Superior temporal gyrus (tissue), 1 donor: ENCODE measurements around the gene NAA60.
"Not testable (repeated sequence)": the region's sequence is repeated elsewhere in the genome, so short reads cannot be mapped to it uniquely, and the experiment has no call there.

ENCODE experiments used
- DNase-seq: peaks from one replicate; pipeline ENCODE4 v3.0.0-alpha.2; 2016; ENCODE audit errors: extremely low spot score

The NAA60 gene

DNA sequence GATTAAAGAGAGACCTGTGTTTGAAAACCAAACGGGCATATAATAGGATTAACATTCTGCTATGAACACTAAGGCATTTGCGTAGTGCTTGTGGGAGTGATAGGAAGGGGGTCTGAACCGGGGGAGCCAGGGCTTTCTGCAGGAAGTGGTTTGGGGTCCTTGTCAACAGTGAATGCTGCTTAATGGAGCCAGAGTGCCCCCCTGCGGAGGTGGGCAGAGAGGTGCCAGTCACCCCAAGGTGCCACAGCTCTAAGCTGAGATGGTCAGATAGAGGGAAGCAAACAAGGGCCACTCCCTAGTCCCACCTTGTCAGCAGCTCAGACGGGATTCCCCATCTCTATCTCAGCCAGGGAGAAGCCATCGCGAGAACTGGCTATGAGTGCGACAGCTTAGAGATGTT is 17.7 kb downstream of the NAA60 start:
- DNase-seq: no peak

DNA sequence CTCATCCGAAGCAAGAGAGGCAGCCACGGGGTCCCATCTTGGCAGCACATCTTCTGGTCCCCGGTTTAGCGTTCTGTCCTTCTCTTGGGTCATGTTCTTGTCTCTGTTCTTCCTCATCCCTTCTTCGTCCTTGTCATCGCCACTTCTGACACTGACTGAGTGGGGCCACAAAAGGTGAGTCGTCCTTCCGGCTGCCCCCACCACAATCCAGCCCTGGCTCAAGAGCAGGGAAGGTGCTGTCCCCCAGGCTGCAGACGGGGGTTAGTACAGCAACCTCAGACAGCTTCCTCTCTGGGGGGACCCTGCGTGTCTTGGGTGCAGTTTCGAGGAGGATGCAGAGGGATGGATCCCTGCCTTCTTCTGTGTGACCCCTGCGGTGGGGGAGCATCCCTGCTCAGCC is 21.8 kb downstream of the NAA60 start:
- DNase-seq: no peak

GRCh38 chr16:3465911-3466584 is 22.6 kb downstream of the NAA60 start:
- DNase-seq: no peak

- no peak for DNase-seq
These were observed 23.7 kb downstream of the NAA60 start for GRCh38 chr16:3467182-3467581.

- no peak for DNase-seq
These were observed 24.4 kb downstream of the NAA60 start for GRCh38 chr16:3467921-3468320.

DNA sequence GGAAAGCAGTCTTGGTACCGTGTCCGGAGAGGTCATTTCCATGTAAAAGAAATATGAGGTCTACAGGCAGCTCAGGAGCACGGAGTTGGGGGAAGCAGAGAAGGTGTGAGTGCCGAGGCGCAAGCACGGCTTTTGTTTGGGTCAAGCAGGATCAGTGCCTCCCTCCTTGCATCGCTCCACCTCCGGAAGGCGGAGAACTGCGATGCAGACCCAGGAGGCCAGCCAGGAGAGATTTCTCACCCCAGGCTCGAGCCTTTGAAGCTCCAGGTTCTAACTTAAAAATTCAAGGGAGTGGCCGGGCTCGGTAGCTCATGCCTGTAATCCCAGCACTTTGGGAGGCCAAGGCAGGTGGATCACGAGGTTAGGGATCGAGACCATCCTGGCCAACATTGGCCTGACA is 25.0 kb downstream of the NAA60 start:
- no peak for DNase-seq

- DNase-seq: no peak
These were observed 26.3 kb downstream of the NAA60 start for GRCh38 chr16:3469736-3470135.

DNA sequence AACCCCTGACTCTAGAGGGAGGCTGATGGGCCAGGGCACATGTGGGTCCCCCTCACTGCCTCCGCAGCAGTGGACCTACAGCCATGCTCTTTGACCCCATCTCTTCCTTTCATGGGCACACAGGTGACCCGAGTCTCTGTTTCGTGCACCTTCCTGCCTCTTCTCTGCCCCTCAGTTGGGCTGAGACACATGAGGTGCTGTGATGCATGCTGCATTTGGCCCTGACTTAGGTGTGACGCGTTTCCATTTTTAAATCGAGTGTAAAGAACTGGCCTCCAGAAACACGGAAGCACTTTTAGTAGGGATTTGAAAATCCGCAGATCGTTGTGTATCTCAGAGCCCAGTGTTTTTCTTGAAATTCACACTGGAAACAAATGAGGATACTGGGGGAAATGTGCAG is 27.2 kb downstream of the NAA60 start:
- DNase-seq: no peak

GRCh38 chr16:3471518-3472176 is 28.2 kb downstream of the NAA60 start:
- DNase-seq: no peak

GRCh38 chr16:3472878-3473595 is 29.6 kb downstream of the NAA60 start:
- DNase-seq: no peak

GRCh38 chr16:3473596-3473943 is 30.1 kb downstream of the NAA60 start:
- not testable (repeated sequence) for DNase-seq

DNA sequence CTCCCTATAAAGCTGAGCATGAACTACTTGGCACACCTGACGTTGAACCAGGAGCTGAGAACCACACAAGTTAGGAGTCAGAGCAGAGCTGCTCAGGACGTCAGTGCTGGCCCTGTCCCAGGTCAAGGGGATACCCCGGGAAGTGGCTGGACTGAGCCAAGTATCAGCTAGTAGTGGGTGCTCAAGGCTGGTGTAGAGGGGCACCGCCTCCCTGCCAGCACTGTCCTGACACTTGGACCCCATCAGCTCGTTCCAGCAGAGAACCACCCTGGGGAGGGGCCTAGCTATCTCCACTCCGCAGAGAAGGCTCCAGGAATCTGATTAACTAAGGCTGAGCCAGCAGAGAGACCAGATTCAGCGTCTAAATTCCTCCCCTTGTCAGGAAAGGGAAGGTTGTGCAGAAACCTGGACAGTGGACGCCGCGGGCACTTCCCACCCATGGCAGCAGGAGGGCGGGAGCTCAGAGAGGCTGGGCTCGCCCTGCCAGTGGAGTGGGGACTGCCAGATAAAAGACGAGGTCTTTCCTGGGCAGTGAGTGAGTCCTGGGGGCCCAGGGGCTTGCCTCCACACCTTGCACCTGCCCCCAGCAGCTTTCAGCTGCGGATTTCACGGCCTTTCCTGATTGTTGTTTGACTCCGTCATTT is 30.8 kb downstream of the NAA60 start:
- DNase-seq: no peak

DNA sequence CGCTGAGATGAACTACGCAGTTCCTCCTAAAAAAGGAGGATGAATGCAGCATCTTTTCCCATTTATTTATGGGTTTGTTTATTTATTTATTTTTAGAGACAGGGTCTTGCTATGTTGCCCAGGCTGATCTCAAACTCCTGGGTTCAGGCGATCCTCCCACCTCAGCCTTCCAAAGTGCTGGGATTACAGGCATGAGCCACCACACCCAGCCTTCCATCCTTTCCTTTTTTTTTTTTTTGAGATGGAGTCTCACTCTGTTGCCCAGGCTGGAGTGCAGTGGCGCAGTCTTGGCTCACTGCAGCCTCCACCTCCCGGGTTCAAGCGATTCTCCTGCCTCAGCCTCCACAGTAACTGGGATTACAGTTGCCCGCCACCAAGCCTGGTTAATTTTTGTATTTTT is 31.4 kb downstream of the NAA60 start:
- DNase-seq: not testable (repeated sequence)

DNA sequence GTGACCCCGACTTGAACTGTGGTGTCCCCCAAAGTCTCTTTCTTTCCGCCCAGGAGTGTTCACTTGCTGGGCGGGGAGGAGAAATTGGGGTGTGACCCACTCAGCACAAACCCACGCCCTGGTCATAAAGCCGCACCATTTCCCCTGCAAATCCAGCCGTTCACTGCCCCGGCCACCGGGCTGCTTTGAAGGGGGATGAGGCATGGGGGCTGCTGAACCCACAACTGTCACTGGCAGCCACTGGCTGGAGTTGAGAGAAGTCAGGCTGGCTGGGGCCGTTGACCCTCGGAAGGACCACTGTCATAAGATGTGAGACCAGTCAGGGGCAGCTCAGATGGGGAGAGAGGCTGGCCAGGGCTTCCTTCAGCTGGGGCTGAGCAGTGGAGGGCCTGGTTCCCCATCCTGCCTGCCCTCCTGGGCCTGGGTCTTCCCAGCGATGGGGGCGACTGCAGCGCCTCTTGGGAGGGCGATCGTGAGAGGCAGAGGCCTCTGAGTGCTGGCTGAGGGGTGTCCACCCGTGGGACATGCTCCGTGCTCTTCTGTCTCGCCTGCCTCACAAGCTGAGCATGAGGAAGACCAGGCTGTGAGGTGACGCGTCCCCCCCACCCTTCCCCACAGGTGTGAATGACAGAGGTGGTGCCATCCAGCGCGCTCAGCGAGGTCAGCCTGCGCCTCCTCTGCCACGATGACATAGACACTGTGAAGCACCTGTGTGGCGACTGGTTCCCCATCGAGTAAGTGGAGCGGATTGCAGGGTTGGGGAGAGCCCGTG is 32.3 kb downstream of the NAA60 start:
- no peak for DNase-seq

DNA sequence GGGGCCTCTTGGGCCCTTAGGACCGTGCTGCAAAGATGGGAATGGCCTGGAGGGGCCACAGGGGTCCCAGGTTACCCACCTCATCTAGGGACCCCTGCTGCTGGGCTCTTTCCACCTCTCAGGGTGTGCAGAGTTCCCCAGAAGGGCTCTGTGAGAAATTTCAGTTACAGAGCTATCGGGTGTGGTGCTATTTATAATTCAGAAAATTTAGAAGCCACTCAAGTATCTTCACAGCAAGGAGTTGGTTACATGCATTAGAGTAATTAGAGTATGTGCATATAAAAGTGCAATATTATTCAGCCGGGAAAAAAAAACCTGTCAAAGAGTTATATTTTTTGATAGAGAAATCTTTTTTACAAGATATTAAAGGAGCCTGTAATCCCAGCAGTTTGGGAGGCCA is 32.9 kb downstream of the NAA60 start:
- DNase-seq: no peak

- DNase-seq: no peak
These were observed 34.9 kb downstream of the NAA60 start for GRCh38 chr16:3478242-3478925.

- no peak for DNase-seq
These were observed 36.3 kb downstream of the NAA60 start for GRCh38 chr16:3479654-3480216.

- DNase-seq: no peak
These were observed 37.6 kb downstream of the NAA60 start for GRCh38 chr16:3480901-3481695.

GRCh38 chr16:3481696-3482658 is 38.5 kb downstream of the NAA60 start:
- DNase-seq: no peak
